Vagina (tissue), 2 donors: ENCODE measurements around the gene CPT1C.

Experiments used
- POLR2A ChIP-seq, 2 donors: fragments of 450-650 bp; IDR thresholded peaks; one replicate each; pipeline ENCODE4 v1.6.1; 2017; ENCODE audit warnings: antibody characterized with exemption in 2 of 2, mild to moderate bottlenecking in 2 of 2, moderate library complexity in 2 of 2
- POLR2AphosphoS5 ChIP-seq, 2 donors: sonication (generic); formaldehyde crosslinking; IDR thresholded peaks; one replicate each; pipeline ENCODE4 v1.9.0; 2017; ENCODE audit warnings: antibody characterized with exemption in 2 of 2, mild to moderate bottlenecking in 2 of 2, low read depth in 1 of 2; ENCODE audit not compliant: insufficient read depth in 1 of 2
- TF ChIP-seq, protein P1 (sequence below), 3 experiments: fragments of 450-650 bp in 2 of 3; fragments of 200-600 bp in 1 of 3; sonication (generic) in 1 of 3; IDR thresholded peaks; one replicate each; pipeline ENCODE4 v1.5.1; 2017 to 2019; ENCODE audit warnings: antibody characterized with exemption in 3 of 3, mild to moderate bottlenecking in 2 of 3, moderate library complexity in 2 of 3

DNA sequence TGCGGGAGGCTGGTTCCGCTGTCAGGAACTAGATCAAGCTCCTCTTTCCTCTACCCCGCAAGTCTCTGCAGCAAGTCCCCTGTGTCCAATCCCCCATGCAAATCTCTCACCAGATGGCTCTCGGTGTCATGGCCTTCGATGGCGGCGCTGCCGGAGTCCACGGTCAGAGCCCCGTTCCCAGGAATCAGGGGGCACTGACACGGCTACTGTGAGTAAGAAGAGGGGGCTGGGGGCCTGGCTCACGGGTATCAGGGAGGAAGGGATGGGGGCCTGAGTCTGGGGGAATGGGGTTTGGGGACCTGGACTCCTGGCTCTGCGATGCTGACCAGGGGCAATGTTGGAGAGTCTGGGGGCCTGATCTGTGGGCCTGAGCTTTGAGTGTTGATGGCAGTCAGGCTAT is 44.9 kb upstream of the CPT1C start:
- TF ChIP-seq, protein P1, sequence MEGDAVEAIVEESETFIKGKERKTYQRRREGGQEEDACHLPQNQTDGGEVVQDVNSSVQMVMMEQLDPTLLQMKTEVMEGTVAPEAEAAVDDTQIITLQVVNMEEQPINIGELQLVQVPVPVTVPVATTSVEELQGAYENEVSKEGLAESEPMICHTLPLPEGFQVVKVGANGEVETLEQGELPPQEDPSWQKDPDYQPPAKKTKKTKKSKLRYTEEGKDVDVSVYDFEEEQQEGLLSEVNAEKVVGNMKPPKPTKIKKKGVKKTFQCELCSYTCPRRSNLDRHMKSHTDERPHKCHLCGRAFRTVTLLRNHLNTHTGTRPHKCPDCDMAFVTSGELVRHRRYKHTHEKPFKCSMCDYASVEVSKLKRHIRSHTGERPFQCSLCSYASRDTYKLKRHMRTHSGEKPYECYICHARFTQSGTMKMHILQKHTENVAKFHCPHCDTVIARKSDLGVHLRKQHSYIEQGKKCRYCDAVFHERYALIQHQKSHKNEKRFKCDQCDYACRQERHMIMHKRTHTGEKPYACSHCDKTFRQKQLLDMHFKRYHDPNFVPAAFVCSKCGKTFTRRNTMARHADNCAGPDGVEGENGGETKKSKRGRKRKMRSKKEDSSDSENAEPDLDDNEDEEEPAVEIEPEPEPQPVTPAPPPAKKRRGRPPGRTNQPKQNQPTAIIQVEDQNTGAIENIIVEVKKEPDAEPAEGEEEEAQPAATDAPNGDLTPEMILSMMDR (IDR thresholded peaks at IDR 0.05), result no peak
- TF ChIP-seq POLR2A (IDR thresholded peaks at IDR 0.05), result no peak
- no peak for TF ChIP-seq POLR2AphosphoS5 (IDR thresholded peaks at IDR 0.05; ENCODE audit: insufficient read depth in 1 of 2, low read depth in 1 of 2)
